IMR-90 (cell line): ENCODE results near the gene GSTK1. TPM values are rescaled to one million over a fixed set of nuclear protein-coding genes. Genes with fewer than 3 reads are reported as not detected.

Experiments used
- ATAC-seq: fragments of 200-7000 bp; cut with Tn5 transposase; 2 replicates; pipeline ENCODE4 v1.9.1; 2020; ENCODE audit warnings: low read depth, mild to moderate bottlenecking, moderate library complexity
- BruUV-seq: library from RNA; stranded (reverse); fragments of 400-500 nt; replicated peaks from 2 replicates; lab custom pipeline; 2021; lab: Mats Ljungman, UMichigan
- CTCF ChIA-PET: fragments of 300-600 bp; formaldehyde crosslinking; extraction: SDS; loops from one replicate; lab custom pipeline; 2021; ENCODE audit warnings: antibody characterized with exemption; lab: Yijun Ruan, JAX
- POLR2A ChIA-PET: fragments of 300-600 bp; sonication (Branson Sonifier 250); formaldehyde crosslinking; loops from one replicate; lab custom pipeline; 2022; ENCODE audit warnings: antibody characterized with exemption; ENCODE audit not compliant: unreplicated experiment; lab: Charles Lee
- DNase-seq: peaks from one replicate; pipeline ENCODE4 v3.0.0; 2013
- H2AFZ ChIP-seq: replicated peaks from 2 replicates; pipeline ENCODE3; 2013; ENCODE audit warnings: low read length, mild to moderate bottlenecking; ENCODE audit not compliant: poor library complexity
- H2AK5ac ChIP-seq: 2 replicates; pipeline ENCODE4 v1.6.1; 2013; ENCODE audit warnings: low read depth, low read length, inconsistent platforms
- H2AK9ac ChIP-seq: replicated peaks from 2 replicates; pipeline ENCODE3; 2013; ENCODE audit warnings: mild to moderate bottlenecking, low read depth, low read length, moderate library complexity; ENCODE audit not compliant: poor library complexity
- H2BK120ac ChIP-seq: 2 replicates; pipeline ENCODE4 v1.6.1; 2013; ENCODE audit warnings: low read depth, low read length, inconsistent platforms
- H2BK15ac ChIP-seq: 3 replicates; pipeline ENCODE4 v1.6.1; 2013; ENCODE audit warnings: low read depth, low read length, inconsistent platforms
- H2BK20ac ChIP-seq: 2 replicates; pipeline ENCODE4 v1.6.1; 2013; ENCODE audit warnings: low read depth, mild to moderate bottlenecking, inconsistent platforms, low read length, moderate library complexity
- H2BK5ac ChIP-seq: 2 replicates; pipeline ENCODE4 v1.6.1; 2013; ENCODE audit warnings: mild to moderate bottlenecking, low read depth, low read length, inconsistent platforms; ENCODE audit not compliant: poor library complexity, severe bottlenecking
- H3K14ac ChIP-seq: replicated peaks from 2 replicates; pipeline ENCODE4 v1.6.1; 2013; ENCODE audit warnings: low read depth, low read length, inconsistent platforms
- H3K18ac ChIP-seq: 2 replicates; pipeline ENCODE4 v1.6.1; 2013; ENCODE audit warnings: low read depth, low read length, control low read depth
- H3K23ac ChIP-seq: 2 replicates; pipeline ENCODE4 v1.6.1; 2013; ENCODE audit warnings: low read depth, low read length, inconsistent platforms
- H3K27ac ChIP-seq: 2 replicates; pipeline ENCODE4 v1.5.1; 2013; ENCODE audit warnings: mild to moderate bottlenecking, control low read depth, low read length; ENCODE audit not compliant: insufficient read depth
- H3K27me3 ChIP-seq: 2 replicates; pipeline ENCODE4 v1.6.1; 2013; ENCODE audit warnings: low read length; ENCODE audit not compliant: control insufficient read depth, insufficient read depth
- H3K36me3 ChIP-seq: 2 replicates; pipeline ENCODE4 v1.6.1; 2013; ENCODE audit warnings: low read length, mixed read lengths; ENCODE audit not compliant: control insufficient read depth, insufficient read depth
- H3K4ac ChIP-seq: 2 replicates; pipeline ENCODE4 v1.6.1; 2013; ENCODE audit warnings: low read depth, low read length, inconsistent platforms
- H3K4me1 ChIP-seq: 2 replicates; pipeline ENCODE4 v1.6.1; 2013; ENCODE audit warnings: low read length, mixed read lengths; ENCODE audit not compliant: control insufficient read depth, insufficient read depth
- H3K4me2 ChIP-seq: 2 replicates; pipeline ENCODE4 v1.6.1; 2013; ENCODE audit warnings: low read depth, mild to moderate bottlenecking, control low read depth, low read length, moderate library complexity
- H3K4me3 ChIP-seq: 2 replicates; pipeline ENCODE4 v1.5.1; 2013; ENCODE audit warnings: low read depth, mild to moderate bottlenecking, control low read depth, low read length, moderate library complexity; ENCODE audit not compliant: insufficient read depth
- H3K56ac ChIP-seq: 2 replicates; pipeline ENCODE4 v1.6.1; 2013; ENCODE audit warnings: low read length, inconsistent platforms; ENCODE audit not compliant: insufficient read depth; ENCODE audit errors: extremely low read depth
- H3K79me1 ChIP-seq, 2 experiments: 2 replicates each; pipeline ENCODE4 v1.6.1; 2013; ENCODE audit warnings: low read length in 2 of 2, inconsistent platforms in 1 of 2, low read depth in 1 of 2
- H3K9ac ChIP-seq: 2 replicates; pipeline ENCODE4 v1.6.1; 2013; ENCODE audit warnings: low read depth, low read length, control low read depth
- H3K9me1 ChIP-seq: 2 replicates; pipeline ENCODE4 v1.6.1; 2013; ENCODE audit warnings: low read length, inconsistent platforms; ENCODE audit not compliant: insufficient read depth
- H3K9me3 ChIP-seq: 2 replicates; pipeline ENCODE4 v1.6.1; 2013; ENCODE audit warnings: low read length; ENCODE audit not compliant: control insufficient read depth, insufficient read depth
- H4K20me1 ChIP-seq: 2 replicates; pipeline ENCODE4 v1.6.1; 2013; ENCODE audit warnings: low read length, inconsistent platforms; ENCODE audit not compliant: insufficient read depth
- H4K5ac ChIP-seq: 2 replicates; pipeline ENCODE4 v1.6.1; 2013; ENCODE audit warnings: mild to moderate bottlenecking, low read depth, low read length, control low read depth
- H4K8ac ChIP-seq, 2 experiments: 2 replicates each; pipeline ENCODE4 v1.6.1; 2013; ENCODE audit warnings: low read depth in 2 of 2, low read length in 2 of 2, control low read depth in 1 of 2, inconsistent platforms in 1 of 2
- H4K91ac ChIP-seq: 2 replicates; pipeline ENCODE4 v1.6.1; 2013; ENCODE audit warnings: low read depth, low read length, inconsistent platforms; ENCODE audit not compliant: insufficient read depth
- BHLHE40 ChIP-seq: fragments of 150-350 bp; IDR thresholded peaks from 2 replicates; pipeline ENCODE4 v1.6.1; 2016; ENCODE audit warnings: mild to moderate bottlenecking, low read depth, low read length
- CEBPB ChIP-seq: IDR thresholded peaks from 2 replicates; pipeline ENCODE4 v1.6.1; 2012; ENCODE audit warnings: low read depth, low read length, improper control_type of control experiment
- CHD1 ChIP-seq: IDR thresholded peaks from 2 replicates; pipeline ENCODE4 v1.6.1; 2012; ENCODE audit warnings: low read depth, low read length, improper control_type of control experiment
- CTCF ChIP-seq: conservative IDR thresholded peaks from 2 replicates; pipeline ENCODE4 v1.5.1; 2012; ENCODE audit warnings: mild to moderate bottlenecking, low read depth, low read length, improper control_type of control experiment
- FOS ChIP-seq: fragments of 150-350 bp; IDR thresholded peaks from 2 replicates; pipeline ENCODE4 v1.6.1; 2016; ENCODE audit warnings: low read depth, low read length
- MAFK ChIP-seq: IDR thresholded peaks from 2 replicates; pipeline ENCODE4 v1.6.1; 2012; ENCODE audit warnings: low read depth, low read length, improper control_type of control experiment
- MAZ ChIP-seq: IDR thresholded peaks from 2 replicates; pipeline ENCODE4 v1.6.1; 2012; ENCODE audit warnings: low read depth, mild to moderate bottlenecking, low read length, improper control_type of control experiment, moderate library complexity, borderline replicate concordance
- MXI1 ChIP-seq: IDR thresholded peaks from 2 replicates; pipeline ENCODE4 v1.6.1; 2012; ENCODE audit warnings: low read depth, mild to moderate bottlenecking, low read length, moderate library complexity, borderline replicate concordance
- NFE2L2 ChIP-seq: fragments of 150-350 bp; IDR thresholded peaks from 2 replicates; pipeline ENCODE4 v1.6.1; 2016; ENCODE audit warnings: low read depth, mild to moderate bottlenecking, low read length
- POLR2A ChIP-seq: IDR thresholded peaks from 2 replicates; pipeline ENCODE4 v1.6.1; 2012; ENCODE audit warnings: mild to moderate bottlenecking, low read depth, low read length
- RAD21 ChIP-seq: IDR thresholded peaks from 2 replicates; pipeline ENCODE4 v1.6.1; 2012; ENCODE audit warnings: low read length, improper control_type of control experiment
- RCOR1 ChIP-seq: IDR thresholded peaks from 2 replicates; pipeline ENCODE4 v1.6.1; 2012; ENCODE audit warnings: mild to moderate bottlenecking, low read length, improper control_type of control experiment; ENCODE audit not compliant: insufficient replicate concordance
- RFX5 ChIP-seq: IDR thresholded peaks from 2 replicates; pipeline ENCODE4 v1.8.0; 2012; ENCODE audit warnings: low read depth, mild to moderate bottlenecking, low read length, moderate library complexity
- SMC3 ChIP-seq: fragments of 150-350 bp; IDR thresholded peaks from 2 replicates; pipeline ENCODE4 v1.6.1; 2016; ENCODE audit warnings: low read depth, mild to moderate bottlenecking, antibody characterized with exemption, low read length, moderate library complexity
- USF2 ChIP-seq: fragments of 150-350 bp; IDR thresholded peaks from 2 replicates; pipeline ENCODE4 v1.6.1; 2017; ENCODE audit warnings: mild to moderate bottlenecking, antibody characterized with exemption, low read length, low read depth
- WGBS, 2 experiments: methylation state at CpG; one replicate each; pipeline versions ENCODE4 v1.1.5 to v1.1.7; 2013; ENCODE audit warnings: missing lambda C conversion rate in 2 of 2; ENCODE audit not compliant: insufficient read length in 1 of 2; ENCODE audit errors: extremely low coverage in 2 of 2; 5-methylcytosine and 5-hydroxymethylcytosine counted together
- dilution Hi-C: fragments of 300-500 bp; cut with HindIII; formaldehyde crosslinking; loops from one replicate; pipeline ENCODE4 v1.14.3; 2018; ENCODE audit warnings: low sequenced_read_pairs; ENCODE audit not compliant: unreplicated experiment
- in situ Hi-C: fragments of 300-500 bp; cut with MboI; formaldehyde crosslinking; loops from 3 replicates; pipeline ENCODE4 v1.14.3; 2019; ENCODE audit warnings: low sequenced_read_pairs, inconsistent platforms, mixed read lengths
- intact Hi-C: fragments of 100-400 bp; cut with micrococcal nuclease; formaldehyde crosslinking; loops from 2 replicates; pipeline ENCODE4 v1.10.0; 2022
- polyA plus RNA-seq, 3 experiments: library from polyadenylated mRNA; depleted of rRNA; stranded (reverse); fragments of >200 nt; gene quantifications; 2 replicates each; pipeline ENCODE4 v1.2.3, GENCODE V29; 2012; ENCODE audit warnings: low replicate concordance in 1 of 3
- total RNA-seq: library from RNA; depleted of rRNA; stranded (reverse); fragments of >200 nt; gene quantifications from 2 replicates; pipeline ENCODE4 v1.2.3, GENCODE V29; 2012
- TF ChIP-seq, protein P1 (sequence below): fragments of 150-350 bp; IDR thresholded peaks from 2 replicates; pipeline ENCODE4 v1.6.1; 2016; ENCODE audit warnings: low read depth, mild to moderate bottlenecking, low read length, moderate library complexity, borderline replicate concordance

GSTK1 gene
- total and polyA plus RNA-seq, 2 of the 4 experiments (the other 2 are of a cell fraction) = 64.9 to 111 TPM

- no peak overlapping the region for H3K27ac ChIP-seq
- 0 out of 2 replicates have a peak, but pooled peaks cover 2% of the 10 kb centered on the region for H3K4me1 ChIP-seq
- CTCF ChIA-PET = interaction anchor here (0.7 kb wide), 1 partner anchor 173 kb away, joined by 4 read pairs; no protein-coding TSS in a partner anchor
- no peak overlapping the region for H4K5ac ChIP-seq
- H3K4ac ChIP-seq = no peak overlapping the region
- H3K27me3 ChIP-seq = peaks cover 11% of the 10 kb centered on the region
- H2BK5ac ChIP-seq = no peak overlapping the region
- H2AK9ac ChIP-seq = no peak overlapping the region
- H2BK20ac ChIP-seq = no peak overlapping the region
- dilution Hi-C loops (no loop called here), intact Hi-C loops (loop anchor here (5.0 kb wide), 1 partner anchor 139 kb away; the partner anchor contains the start of gene ZYX), in situ Hi-C loops (no loop called here)
- H3K9me3 ChIP-seq = no peaks in the 10 kb centered on the region
- no peak overlapping the region for H4K8ac ChIP-seq
- H3K18ac ChIP-seq = no peak overlapping the region
- H3K9ac ChIP-seq = no peak overlapping the region
- no peak overlapping the region for H3K14ac ChIP-seq
- H2BK15ac ChIP-seq = no peak overlapping the region
- DNase-seq (no peak), ATAC-seq (no peak)
- POLR2A ChIA-PET = no interaction called here
- H3K36me3 ChIP-seq = no peaks in the 10 kb centered on the region
- no peak overlapping the region for H2BK120ac ChIP-seq
- H3K4me3 ChIP-seq = no peak overlapping the region
- peak overlapping the region; percentile 16 for H2AFZ ChIP-seq
- no peaks in the 10 kb centered on the region for H4K20me1 ChIP-seq
- no peak overlapping the region for H2AK5ac ChIP-seq
- no peak overlapping the region for H3K4me2 ChIP-seq
- no TSS peak for BruUV-seq
- no peaks in the 10 kb centered on the region for H3K79me1 ChIP-seq
- H3K56ac ChIP-seq = no peak overlapping the region
- no peak overlapping the region for H4K91ac ChIP-seq
- TF ChIP-seq FOS (no peak), RAD21 (no peak), SMC3 (no peak), POLR2A (no peak), RCOR1 (no peak), NFE2L2 (no peak), MAZ (no peak), MXI1 (no peak), BHLHE40 (no peak), CHD1 (no peak), USF2 (no peak), MAFK (no peak), CEBPB (no peak), CTCF (no peak), RFX5 (no peak)
- TF ChIP-seq, protein P1, sequence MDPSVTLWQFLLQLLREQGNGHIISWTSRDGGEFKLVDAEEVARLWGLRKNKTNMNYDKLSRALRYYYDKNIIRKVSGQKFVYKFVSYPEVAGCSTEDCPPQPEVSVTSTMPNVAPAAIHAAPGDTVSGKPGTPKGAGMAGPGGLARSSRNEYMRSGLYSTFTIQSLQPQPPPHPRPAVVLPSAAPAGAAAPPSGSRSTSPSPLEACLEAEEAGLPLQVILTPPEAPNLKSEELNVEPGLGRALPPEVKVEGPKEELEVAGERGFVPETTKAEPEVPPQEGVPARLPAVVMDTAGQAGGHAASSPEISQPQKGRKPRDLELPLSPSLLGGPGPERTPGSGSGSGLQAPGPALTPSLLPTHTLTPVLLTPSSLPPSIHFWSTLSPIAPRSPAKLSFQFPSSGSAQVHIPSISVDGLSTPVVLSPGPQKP = no peak
- no peaks in the 10 kb centered on the region for H3K9me1 ChIP-seq
- no peak overlapping the region for H3K23ac ChIP-seq
- no CpG with 5 or more reads among the region's 3 CpGs for WGBS, 2 experiments
These were observed 19.6 kb upstream of the GSTK1 start for GRCh38 chr7:143243614-143244013.
